ENCODE measurements around the gene MSMP. TPM values are rescaled to one million over a fixed set of nuclear protein-coding genes. Genes with fewer than 3 reads are reported as not detected.

Gene MSMP
- total and polyA plus RNA-seq, 12 donors = 0.19 to 0.60 TPM; not detected in 10

DNA sequence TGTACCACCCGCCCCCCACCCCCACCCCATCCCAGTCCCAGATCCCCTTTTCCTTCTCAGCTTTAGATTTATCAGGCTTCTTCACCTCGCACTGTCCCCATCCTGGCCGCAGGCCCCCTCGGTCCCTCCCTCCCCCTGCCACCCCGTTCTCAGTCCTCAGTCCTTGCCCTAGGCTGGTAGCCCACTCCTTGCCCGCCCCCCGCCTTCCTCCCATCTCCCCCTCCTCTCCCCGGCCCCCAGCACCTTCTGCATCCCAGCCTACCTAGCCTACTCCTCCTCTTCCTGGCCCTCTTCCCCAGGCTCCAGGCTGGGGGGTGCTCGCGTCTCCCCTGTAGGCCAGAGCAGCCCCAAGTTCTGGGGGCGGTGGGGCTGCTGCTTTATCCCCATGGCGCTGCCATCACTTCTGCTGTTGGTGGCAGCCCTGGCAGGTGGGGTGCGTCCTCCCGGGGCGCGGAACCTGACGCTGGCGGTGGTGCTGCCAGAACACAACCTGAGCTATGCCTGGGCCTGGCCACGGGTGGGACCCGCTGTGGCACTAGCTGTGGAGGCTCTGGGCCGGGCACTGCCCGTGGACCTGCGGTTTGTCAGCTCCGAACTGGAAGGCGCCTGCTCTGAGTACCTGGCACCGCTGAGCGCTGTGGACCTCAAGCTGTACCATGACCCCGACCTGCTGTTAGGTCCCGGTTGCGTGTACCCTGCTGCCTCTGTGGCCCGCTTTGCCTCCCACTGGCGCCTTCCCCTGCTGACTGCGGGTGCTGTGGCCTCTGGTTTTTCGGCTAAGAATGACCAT, 38.1 kb upstream of the MSMP start:
- Histone ChIP-seq H3K36me3 (no peaks in the 10 kb centered on the region), H3K27ac (peak overlapping the region in 9 of 10 donors; percentile 78 to 90 (median 83)), H3K4me1 (peaks cover 16 to 47% (median 33%) of the 10 kb centered on the region in 9 donors), H3K9me3 (no peaks in the 10 kb centered on the region), H3K4me3 (peak overlapping the region; percentile 38 to 78 (median 69)), H3K27me3 (peaks cover 0 to 7% (median 0%) of the 10 kb centered on the region in 7 donors)
- TF ChIP-seq, protein P1, sequence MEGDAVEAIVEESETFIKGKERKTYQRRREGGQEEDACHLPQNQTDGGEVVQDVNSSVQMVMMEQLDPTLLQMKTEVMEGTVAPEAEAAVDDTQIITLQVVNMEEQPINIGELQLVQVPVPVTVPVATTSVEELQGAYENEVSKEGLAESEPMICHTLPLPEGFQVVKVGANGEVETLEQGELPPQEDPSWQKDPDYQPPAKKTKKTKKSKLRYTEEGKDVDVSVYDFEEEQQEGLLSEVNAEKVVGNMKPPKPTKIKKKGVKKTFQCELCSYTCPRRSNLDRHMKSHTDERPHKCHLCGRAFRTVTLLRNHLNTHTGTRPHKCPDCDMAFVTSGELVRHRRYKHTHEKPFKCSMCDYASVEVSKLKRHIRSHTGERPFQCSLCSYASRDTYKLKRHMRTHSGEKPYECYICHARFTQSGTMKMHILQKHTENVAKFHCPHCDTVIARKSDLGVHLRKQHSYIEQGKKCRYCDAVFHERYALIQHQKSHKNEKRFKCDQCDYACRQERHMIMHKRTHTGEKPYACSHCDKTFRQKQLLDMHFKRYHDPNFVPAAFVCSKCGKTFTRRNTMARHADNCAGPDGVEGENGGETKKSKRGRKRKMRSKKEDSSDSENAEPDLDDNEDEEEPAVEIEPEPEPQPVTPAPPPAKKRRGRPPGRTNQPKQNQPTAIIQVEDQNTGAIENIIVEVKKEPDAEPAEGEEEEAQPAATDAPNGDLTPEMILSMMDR (IDR thresholded peaks at IDR 0.05) = no peak
- DNase-seq (no peak), ATAC-seq (peak in 1 of 8 donors; percentile 24)
- intact Hi-C loops (cut with DNase I) = loop anchor here in 3 of 10 donors (5.0 to 10.0 kb wide), 2 partner anchors 35 to 233 kb away; partner anchors contain the start of genes FAM221B (in 3 of the 3) and TMEM8B (in 3 of the 3)
- 78 to 82% methylated on average over 33 to 34 of the region's 34 CpGs for WGBS, 2 donors

DNA sequence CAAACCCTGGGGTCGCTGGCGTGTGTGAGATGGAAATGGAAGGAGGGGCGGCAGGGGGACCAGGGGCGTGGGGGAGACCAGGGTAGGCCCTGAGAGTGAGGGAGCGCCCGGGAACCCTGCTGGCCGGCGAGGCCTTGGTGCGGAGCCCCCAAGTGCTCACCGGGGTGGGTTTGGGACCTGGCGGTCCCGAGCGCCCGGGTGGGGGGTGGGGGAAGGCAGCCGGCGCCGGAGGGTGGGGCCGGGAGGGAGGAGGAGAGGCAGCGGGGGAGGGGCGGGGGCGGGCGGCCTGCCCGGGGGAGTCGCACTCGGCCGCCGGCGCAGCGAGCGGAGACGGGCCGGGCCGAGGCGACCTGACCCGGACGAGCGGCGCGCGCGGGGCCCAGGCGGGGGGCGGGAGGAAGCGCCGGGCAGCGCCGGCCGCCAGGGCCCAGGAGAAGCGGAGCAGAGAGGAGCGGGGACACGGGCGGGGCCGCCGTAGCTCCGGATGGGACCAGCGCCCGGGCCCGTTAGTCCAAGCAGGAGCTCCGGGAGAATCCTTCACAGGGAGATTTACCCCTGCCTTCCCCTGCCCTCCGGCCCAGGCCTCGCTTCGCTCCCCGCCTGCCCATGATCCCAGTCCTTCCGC, 37.3 kb upstream of the MSMP start, which contains the start of gene NPR2:
TSS of gene NPR2 (plus strand) at position 295 of the 625 bp plus-strand sequence. CDS start 818 bp downstream, outside the sequence.
- WGBS, 2 donors = 4 to 5% methylated on average over 26 to 64 of the region's 64 CpGs
- Histone ChIP-seq H3K27me3 (peaks cover 0 to 7% (median 0%) of the 10 kb centered on the region in 7 donors), H3K27ac (peak within 1 kb of the TSS; percentile 63 to 90 (median 82)), H3K4me3 (peak within 1 kb of the TSS; percentile 38 to 78 (median 69)), H3K9me3 (no peaks in the 10 kb centered on the region), H3K4me1 (peaks cover 16 to 47% (median 33%) of the 10 kb centered on the region in 9 donors), H3K36me3 (no peaks in the 10 kb centered on the region)
- peak; percentile 58 to 79 (median 71) for ATAC-seq
- intact Hi-C loops (cut with DNase I) = loop anchor here in 9 of 10 donors (1.0 to 10.0 kb wide), 8 partner anchors 21 to 233 kb away; partner anchors contain the start of genes FAM221B (in 3 of the 9), TMEM8B (in 3 of the 9) and SPAG8 (in 1 of the 9)
- DNase-seq = peak; percentile 30 to 70
- TF ChIP-seq, protein P1 (IDR thresholded peaks at IDR 0.05) = peak in 1 of 9 donors; percentile 9

DNA sequence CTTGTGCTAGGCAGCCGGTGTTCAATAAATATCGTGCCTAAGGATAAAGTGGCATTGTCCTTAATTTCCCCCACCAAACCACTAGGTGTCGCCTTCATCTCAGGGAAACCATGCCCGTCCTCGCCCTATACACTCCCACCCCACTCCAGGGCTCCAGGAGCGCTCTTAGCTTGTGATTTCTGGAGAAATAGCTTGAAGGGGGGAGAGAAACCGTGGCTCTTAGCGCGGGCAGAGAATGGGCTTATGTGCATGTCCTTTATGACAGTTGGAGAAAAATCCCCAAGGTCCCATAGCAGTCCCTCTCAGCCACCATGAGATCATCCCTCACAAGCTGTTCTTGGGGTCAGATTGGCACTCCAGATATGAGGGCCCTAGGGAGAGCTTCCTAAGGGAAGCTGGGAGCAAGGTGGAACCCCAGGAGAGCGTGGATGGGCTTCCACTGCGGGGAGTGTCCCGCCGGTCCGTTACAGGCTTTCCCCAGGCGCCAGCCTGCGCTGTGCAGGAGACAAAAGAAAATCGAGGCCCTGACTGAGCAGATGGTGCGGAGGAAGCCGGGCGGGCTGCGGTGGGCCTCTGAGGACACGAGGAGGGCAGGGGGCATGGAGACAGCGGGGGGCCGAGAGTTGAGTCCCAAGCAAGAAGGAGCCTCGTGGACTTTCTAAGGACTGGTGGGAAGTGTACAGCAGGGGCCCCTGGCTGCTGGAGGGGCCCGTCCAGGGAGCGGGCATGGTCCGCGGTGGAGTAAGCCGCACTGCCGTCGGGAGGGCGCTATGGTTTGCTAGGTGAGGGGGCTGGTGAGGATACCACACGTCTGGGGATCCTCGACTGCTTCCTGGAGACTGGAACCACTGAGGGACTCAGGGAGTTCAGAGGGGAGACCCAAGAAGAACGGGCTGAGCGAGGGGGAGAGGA, 36.6 kb upstream of the MSMP start:
- Histone ChIP-seq H3K27ac (peak overlapping the region; percentile 2 to 90 (median 82)), H3K4me3 (peak overlapping the region in 9 of 10 donors; percentile 56 to 78 (median 70)), H3K9me3 (no peaks in the 10 kb centered on the region), H3K27me3 (peaks cover 0 to 7% (median 0%) of the 10 kb centered on the region in 7 donors), H3K36me3 (no peaks in the 10 kb centered on the region), H3K4me1 (peaks cover 16 to 47% (median 33%) of the 10 kb centered on the region in 9 donors)
- peak; percentile 58 to 83 for DNase-seq
- intact Hi-C loops (cut with DNase I) = loop anchor here in 9 of 10 donors (1.0 to 10.0 kb wide), 9 partner anchors 22 to 234 kb away; partner anchors contain the start of genes FAM221B (in 3 of the 9), TMEM8B (in 3 of the 9) and SPAG8 (in 1 of the 9)
- 26 to 29% methylated on average over 37 of the region's 37 CpGs for WGBS, 2 donors
- peak; percentile 83 to 94 (median 92) for ATAC-seq
- TF ChIP-seq, protein P1 (IDR thresholded peaks at IDR 0.05) = peak; percentile 71 to 91 (median 84)
